Measurements from ENCODE around the gene MYO7B.

The MYO7B gene

DNA sequence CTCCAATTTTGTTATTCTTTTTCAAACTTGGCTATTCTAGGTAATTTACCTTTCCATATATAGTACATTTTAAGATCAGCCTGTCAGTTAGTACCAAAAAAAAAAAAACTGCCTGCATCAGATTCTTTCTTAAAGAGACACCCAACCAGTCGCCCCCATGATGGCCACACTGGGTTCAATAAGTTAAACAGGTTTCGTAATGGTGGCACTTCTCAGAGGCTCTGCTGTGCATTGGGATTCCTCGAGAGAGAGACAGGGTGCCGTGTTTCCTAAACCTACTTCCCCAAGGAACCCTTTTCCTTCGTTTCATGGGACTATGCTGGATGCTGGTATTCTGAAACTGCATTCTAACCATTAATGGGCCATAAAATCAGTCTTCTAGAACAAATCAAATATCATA lies 37.4 kb downstream of the MYO7B start:
- FAIRE-seq, result no peak

DNA sequence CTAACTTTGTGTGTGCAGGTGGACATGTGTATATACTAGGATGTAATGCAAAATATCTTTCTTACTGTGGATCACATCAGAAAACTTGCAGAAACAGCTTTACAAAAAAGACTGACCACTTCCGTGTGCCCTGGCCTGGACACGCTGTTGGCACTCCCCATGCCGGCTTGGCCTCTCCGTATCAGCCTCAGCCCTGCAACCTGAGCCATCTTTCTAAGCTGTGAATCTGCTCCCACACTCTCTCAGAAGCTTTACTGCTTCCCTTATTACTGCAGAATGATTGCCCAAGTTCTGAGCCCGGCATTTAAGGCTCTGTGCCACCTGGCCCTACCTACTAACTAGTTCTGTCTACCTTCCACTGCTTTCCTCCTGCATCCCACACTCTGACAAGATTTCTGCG lies 37.8 kb downstream of the MYO7B start:
- no peak for FAIRE-seq
- no peak for DNase-seq (ENCODE audit: low spot score)

More for the DNA sequence above, 37.4 kb downstream of the MYO7B start:
- DNase-seq (ENCODE audit: low spot score), result no peak

DNA sequence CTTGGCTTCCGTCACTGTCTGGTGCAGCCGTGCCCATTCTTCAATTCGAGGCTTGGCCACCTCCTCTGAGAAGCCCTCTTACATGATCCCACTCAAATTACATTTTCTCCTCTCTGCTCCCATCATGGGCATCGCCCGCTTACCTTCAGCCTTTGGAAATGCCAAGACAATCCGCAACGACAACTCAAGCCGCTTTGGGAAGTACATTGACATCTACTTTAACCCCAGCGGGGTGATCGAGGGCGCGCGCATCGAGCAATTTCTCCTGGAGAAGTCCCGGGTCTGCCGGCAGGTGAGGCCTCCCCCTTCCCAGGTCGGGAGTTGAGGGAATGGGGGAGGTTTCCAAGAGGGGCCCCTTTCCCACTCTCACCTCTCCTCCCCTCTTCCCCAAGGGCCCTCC lies 38.3 kb downstream of the MYO7B start:
- FAIRE-seq (no peak), DNase-seq (ENCODE audit: low spot score) (no peak)

DNA sequence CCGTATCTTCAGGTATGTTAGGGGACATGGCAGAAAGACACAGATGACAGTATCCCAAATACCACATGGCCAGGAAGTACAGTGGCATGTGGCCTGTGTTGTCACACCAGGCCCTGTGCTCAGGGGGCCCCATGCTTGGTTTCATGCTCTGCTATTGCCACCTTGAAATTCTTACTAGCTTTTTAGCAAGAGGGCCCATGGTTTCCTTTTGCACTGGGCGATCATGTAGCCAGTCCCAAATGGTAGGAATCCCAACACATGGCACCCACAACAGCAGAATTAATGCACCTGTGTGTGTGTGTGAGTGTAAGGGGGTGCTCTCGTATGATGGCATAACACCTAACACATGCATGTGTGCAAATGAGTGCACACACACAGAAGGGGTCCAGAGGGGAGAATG lies 39.2 kb downstream of the MYO7B start:
- FAIRE-seq, result no peak
- DNase-seq (ENCODE audit: low spot score), result no peak

DNA sequence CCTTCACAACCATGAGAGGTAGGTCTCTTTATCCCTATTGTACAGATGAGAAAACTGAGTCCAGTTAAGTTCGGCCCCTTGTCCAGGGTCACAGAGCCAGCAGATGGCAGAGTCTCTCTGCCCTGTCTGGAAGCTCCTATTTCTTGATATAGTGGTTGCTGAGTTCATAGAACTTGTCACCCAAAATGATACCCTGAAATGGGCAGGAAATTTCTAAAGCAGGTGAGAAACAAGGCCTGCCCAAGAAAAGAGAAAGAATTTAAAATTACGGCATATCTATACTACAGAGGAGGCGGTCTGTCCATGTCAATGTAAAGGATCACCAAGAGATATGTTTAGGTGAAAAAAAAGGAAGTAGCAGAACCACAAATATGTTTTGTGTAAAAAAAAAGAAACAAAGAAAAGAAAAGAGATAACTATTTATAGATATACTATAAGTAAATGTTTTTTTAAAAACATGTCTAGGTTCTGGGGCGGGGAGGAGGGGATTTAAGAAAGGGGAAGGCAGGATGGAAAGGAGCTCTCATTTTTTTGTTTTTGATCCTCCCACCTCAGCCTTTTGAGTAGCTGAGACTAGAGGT lies 39.8 kb downstream of the MYO7B start:
- DNase-seq (ENCODE audit: low spot score) (no peak), FAIRE-seq (no peak)

DNA sequence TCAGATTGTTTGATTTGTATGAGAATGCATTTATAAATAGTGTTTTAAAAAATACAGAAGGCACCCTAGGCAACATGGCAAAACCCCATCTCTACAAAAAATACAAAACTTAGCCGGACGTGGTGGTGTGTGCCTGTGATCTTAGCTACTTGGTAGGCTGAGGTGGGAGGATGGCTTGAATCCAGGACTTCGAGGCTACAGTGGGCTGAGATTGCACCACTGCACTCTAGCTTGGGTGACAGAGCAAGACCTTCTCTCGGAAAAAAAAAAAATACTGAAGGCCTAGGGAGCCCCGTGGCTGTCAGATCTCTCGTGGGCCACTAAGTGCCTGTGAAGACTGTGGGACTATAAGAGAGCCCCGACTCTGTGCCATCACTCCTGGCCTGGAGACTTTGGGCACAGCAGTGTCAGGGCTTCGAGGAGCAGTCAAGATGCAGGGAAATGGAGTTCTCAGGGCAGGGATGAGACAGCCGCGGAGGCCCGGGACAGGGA lies 40.5 kb downstream of the MYO7B start:
- FAIRE-seq, result no peak
- DNase-seq (ENCODE audit: low spot score), result no peak

DNA sequence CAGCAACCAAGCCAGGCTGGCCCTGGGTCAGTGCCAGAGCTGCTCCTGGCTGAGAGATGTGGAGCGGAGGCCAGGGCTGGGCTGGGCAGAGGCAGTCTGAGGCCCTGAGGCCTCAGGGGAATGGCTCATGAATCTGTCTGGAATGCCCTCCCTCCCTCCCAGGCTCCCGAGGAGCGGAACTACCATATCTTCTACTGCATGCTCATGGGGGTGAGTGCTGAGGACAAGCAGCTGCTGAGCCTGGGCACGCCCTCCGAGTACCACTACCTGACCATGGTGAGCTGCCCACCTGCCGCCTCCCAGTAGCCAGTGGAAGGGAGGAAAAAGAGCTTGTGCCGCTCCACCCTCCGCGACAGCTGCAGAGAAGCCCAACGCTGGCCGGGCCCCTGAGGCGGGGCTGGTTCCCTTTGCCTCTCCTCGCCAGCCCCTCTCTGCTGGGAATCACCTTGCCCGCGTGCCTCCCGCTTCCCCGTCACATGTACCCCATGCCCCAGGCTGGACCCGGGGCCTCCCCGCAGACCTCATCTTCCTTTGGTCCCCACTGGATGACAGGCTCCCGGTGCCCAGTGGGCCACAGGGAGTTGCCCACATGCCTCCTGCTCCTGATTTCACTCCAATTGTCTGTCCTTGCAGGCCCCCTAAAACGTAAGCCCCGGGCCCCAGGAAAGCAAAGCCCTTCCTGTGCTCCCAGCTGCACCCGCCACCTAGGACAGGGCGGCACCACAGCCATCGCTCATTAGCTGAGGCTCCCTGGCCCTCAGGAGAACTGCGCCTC lies 41.1 kb downstream of the MYO7B start:
- FAIRE-seq (no peak), DNase-seq (ENCODE audit: low spot score) (no peak)

DNA sequence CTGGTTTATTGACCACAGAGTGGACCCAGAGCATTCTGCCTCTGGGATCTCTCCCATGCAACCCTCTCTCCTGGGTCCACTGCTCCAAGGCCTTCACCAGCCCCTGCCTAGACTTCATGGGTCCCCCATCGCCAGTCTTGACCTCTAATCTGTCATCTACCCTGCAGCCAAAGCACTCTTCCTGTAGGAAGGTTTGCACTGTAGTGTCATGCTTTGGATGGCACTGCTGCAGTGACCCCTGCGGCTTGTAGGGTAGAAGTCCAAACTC lies 41.7 kb downstream of the MYO7B start:
- no peak for FAIRE-seq
- no peak for DNase-seq (ENCODE audit: low spot score)

DNA sequence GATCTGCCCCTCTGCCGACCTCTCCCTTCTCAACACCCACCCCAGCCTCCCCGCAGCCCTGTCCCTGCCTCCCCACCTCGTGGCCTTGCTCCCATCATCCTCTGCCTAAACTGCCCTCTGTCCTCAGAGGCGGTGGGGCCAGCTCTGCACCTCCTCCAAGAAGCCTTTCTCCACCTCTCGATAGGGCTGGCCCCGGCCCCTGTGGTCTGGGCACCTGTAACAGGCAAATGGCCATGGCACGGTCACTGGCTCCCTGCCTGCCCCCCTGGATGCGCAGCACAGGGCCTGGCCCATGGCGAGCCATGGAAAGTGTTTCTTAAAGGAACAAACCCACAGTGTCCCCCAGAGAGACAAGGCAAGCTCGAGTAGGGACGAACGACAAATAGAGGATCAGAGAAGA lies 42.0 kb downstream of the MYO7B start:
- DNase-seq (ENCODE audit: low spot score), result no peak
- no peak for FAIRE-seq

DNA sequence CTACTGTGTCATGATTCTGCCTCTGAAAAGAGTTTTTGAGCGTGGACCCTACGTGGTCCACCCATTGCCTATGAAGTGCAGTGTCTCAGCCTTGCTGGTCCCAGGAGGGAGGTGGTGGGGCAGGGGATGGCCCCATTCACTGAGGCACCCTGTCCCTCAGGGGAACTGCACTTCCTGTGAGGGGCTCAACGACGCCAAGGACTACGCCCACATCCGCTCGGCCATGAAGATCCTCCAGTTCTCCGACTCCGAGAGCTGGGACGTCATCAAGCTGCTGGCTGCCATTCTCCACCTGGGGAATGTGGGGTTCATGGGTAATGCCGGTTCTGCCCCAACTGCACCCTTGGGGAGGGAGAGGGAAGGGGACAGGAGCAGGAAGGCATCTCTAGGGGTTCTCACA lies 42.5 kb downstream of the MYO7B start:
- DNase-seq (ENCODE audit: low spot score), result no peak
- no peak for FAIRE-seq

DNA sequence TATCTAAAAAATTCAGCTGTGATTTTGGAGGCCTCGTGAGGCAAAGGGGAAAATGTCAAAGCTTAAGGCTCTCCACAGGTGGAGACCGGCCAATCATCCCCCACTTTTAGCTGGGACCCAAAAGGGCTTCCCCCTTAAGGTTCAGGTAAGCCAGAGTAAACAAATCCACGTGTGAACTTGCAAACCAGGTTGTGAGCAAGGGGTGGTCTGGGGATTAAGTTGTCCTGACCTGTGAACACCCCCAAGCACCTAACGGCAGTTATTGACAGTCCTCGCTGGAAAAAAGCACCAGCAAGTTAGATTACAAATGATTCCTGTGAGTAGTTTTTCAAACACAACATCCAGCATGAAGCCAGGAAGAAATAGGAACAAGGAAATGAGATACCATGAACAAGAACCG lies 42.9 kb downstream of the MYO7B start:
- DNase-seq (ENCODE audit: low spot score) (no peak), FAIRE-seq (no peak)

DNA sequence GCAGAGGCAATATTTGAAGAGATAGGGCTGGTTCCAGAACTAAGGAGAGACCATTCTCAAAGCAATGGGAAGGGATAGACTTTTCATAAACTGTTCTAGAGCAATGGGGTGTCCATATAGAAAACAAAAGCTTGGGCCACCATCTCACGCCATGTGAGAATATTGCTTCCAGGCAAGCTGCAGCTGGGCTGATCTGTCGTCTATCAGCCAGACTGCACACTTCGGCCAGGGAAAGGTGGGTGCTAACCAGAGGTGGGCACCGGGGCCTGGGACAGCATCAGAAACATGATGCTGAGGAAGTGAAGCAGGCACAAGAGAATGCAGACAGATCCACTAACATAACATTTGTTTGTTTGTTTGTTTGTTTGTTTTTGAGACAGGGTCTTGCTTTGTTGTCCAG lies 43.7 kb downstream of the MYO7B start:
- FAIRE-seq, result no peak

DNA sequence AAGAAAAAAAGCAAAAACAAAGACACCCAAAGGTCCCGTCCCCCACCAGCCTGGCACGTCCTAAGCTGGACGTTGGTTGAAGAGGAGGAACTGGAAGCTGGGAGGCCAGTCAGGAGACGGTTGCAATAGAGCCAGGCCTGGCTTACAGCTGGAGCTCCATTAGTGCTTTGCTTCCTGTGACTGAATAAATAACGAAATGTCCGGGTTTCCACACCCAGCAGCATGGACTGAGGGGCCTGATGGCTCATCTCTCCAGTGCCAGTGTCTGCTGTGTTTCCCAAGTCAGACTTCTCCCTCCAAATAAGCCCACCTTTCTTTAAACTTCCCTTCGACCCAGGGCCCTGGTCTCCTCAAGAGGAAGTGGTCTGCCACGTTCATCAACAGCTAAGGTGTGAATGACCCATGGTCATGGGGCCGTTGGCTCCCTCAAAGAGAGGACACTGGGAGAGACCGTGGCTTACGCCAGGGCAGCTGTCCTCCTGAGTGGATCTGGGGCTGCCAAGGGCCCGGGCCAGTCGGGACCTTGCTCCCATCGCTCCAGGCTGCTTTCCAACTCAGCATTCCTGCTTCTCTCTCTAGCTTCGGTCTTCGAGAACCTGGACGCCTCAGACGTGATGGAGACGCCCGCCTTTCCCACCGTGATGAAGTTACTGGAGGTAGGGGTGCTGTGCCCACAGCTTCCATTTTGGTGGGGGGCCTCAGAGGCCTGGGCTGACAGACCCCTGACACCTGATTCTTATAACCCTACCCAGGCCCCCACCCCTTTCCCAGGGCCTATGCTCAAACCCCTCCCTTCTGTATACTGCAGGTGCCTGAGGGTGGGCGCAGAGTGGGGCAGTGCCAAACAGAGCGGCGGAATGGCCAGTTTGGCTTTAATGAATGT lies 44.9 kb downstream of the MYO7B start:
- DNase-seq (ENCODE audit: low spot score), result no peak
- no peak for FAIRE-seq

More for the DNA sequence above, 43.7 kb downstream of the MYO7B start:
- DNase-seq (ENCODE audit: low spot score), result no peak

DNA sequence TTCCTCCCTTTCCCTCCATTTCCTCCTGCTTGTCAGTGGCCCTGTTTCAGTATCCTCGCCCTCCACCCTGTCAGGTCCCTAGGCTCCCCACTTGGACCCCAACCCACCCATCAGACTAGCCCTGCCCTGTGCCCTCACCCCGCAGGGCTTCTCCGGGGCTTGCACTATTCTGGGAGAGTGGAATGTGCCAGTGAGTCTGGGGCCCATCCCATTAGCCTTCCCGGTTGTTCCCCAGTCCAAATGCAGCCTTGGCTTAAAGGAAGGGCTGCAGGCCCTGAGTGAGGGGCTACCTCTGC lies 45.5 kb downstream of the MYO7B start:
- no peak for FAIRE-seq
- no peak for DNase-seq (ENCODE audit: low spot score)

DNA sequence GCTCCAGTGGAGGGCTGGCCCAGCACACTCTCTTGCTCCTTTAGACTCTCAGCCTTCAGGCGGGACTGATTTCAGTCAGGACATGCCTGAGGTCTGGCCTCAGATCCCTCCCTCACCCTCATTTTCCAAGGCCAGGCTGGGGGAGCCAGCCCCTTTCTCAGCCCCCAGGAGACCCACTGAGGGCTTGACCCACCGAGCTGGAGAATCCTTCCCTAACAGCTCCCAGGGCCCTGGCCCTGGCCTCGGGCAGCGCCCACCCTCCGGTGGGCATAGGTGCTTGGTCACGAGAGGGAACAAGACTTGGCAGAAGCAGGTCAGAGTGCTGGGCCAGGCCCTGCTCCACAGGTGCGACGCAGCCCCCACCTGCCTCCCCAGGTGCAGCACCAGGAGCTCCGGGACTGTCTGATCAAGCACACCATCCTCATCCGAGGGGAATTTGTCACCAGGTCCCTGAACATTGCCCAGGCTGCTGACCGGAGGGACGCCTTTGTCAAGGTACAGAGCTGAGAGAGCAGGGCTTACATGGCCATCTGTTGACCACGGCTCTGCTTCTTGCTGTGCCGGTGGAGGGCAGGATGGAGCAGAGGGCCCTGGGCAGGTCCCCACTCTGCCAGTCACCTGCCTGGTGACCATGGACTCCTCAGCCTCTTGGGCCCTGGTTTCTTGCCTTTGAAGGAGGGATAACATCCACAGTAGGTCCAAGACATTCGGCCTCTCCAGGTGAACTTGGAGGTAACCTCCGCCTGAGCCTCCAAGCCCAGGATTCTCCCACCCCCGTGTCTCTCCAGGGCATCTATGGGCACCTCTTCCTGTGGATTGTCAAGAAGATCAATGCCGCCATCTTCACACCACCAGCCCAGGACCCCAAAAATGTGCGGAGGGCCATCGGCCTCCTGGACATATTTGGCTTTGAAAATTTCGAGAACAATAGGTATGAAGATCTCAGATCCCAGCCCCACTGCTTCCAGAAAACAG lies 46.3 kb downstream of the MYO7B start:
- FAIRE-seq (no peak), DNase-seq (ENCODE audit: low spot score) (no peak)

DNA sequence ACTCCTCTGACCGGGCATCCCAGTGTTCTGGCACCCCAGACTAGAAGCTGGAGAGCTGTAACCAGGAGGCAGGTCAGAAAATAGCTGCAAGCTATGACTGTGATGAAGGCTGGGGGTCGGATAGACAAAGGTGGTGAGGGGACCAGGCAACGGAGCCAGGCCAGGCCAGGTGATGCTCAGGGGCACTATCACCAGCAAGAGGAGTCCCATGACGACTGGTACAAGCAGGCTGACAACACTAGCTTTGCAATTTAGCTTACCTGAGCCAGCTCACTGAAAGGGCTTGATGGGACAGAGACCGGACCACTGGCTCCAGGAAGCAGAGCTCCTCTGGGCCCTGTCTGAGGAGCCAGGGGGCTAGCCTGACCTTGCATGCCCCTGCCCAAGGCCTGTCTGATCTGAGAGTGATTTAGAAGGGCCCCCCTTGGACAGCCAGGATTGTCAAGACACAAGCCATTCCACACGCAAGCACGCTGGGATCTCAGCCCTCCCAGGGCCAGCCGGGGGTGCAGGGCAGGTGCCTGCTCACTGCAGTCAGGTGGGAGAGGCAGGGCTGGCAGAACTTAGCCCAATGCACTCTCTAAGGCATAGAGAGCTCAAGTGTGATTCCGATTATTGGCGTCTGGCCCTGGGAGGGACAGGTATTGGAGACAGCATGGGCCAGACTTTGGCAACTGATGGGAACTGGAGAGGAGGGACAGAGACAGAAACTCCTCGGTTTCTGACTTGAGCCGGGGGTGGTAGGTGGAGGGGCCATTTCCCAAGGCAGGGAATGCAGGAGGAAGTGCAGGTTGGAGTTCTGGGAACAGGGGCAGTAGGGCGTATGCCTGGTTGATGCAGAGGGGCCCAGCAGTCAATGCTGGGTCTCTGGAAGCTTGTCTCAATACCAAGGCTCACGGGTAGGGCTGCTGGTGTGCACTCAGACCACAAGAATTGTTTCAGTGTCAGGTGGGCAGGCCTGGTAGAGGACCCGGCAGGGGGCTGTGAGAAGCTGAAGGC lies 47.7 kb downstream of the MYO7B start:
- FAIRE-seq, result no peak
- no peak for DNase-seq (ENCODE audit: low spot score)

DNA sequence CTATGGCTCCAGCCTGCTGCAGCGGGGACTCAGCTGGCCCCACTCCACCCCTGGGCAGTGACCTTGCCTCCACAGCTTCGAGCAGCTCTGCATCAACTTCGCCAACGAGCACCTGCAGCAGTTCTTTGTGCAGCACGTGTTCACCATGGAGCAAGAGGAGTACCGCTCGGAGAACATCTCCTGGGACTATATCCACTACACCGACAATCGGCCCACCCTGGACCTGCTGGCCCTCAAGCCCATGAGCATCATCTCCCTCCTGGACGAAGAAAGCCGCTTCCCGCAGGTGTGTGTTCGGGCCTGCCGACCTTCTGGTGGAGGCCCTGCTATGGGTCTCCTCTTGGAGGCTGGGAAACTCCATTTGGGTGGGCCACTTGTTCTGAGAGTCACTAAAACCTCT lies 48.6 kb downstream of the MYO7B start:
- DNase-seq (ENCODE audit: low spot score), result no peak
- FAIRE-seq, result no peak

DNA sequence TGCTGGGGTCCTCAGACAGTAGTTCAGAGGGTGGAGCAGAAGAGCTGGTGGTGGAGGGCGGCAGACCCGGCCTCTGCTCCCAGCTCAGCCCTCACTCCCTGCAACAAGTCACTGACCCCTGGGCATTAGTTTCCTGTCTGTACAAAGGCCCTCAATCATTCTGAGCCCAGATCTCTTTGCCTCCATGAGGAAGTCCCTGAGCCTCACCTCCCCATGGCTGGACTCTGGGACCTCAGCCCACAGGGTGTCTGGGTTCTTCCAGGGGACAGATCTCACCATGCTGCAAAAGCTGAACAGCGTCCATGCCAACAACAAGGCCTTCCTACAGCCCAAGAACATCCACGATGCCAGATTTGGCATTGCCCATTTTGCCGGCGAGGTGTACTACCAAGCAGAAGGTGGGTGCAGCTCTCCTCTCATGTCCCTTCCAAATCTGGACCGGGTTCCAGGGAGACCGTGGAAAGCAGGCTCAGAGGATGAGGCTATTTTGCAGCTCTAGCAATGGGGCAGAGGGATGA lies 49.1 kb downstream of the MYO7B start:
- DNase-seq (ENCODE audit: low spot score) (no peak), FAIRE-seq (no peak)

DNA sequence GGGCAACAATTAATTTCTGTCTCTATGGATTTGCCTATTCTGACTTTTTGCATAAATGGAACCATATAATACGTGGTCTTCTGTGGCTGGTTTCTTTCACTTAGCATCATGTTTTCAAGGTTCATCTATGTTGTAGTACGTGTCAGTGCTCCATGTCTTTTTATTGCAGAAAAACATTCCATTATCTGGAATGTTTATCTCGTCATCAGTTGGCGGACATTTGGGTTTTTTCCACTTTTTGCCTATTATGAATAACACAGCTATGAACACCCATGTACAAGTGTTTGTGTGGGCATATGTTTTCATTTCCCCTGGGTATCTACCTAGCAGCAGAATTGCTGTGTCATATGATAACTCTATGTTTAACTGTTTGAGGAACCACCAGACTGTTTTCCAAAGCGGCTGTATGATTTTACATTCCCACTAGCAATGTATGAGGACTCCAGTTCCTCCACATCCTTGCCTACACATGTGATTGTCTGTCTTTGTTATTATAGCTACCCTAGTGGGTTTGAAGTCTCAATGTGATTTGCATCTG lies 49.9 kb downstream of the MYO7B start:
- DNase-seq (ENCODE audit: low spot score) (no peak), FAIRE-seq (no peak)

DNA sequence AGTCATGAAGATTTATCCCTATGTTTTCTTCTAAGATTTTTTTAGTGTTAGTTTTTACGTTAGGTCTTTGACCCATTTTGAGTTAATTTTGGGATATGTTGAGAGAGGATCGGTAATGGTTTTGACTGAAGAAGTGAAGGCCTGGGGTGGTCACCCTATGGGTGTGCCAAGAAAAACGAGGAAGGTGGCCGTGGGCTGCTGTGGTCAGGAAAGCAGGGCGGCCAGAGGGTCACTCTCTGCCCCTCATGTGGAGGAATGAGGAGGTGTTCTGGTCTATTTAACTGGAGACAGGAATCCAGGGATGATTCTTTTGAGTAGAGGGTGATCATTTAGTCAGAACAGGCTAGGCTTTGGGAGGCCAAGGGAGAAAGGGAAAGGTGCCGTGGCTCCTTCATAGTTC lies 50.7 kb downstream of the MYO7B start:
- DNase-seq (ENCODE audit: low spot score) (no peak), FAIRE-seq (no peak)
